ENCODE data around the gene GRXCR2.
"Not testable (repeated sequence)": the region's sequence is repeated elsewhere in the genome, so short reads cannot be mapped to it uniquely, and the experiment has no call there.

Gene GRXCR2

GRCh38 chr5:145872914-145873313 lies at the start of gene GRXCR2:
TSS of gene GRXCR2 (minus strand) at chr5:145873014. CDS start at chr5:145872968, 46 bp downstream.
- DNase-seq (ENCODE audit: low read depth in 1 of 2, low spot score in 1 of 2), result no peak

GRCh38 chr5:145922059-145922458 lies 49.2 kb upstream of the GRXCR2 start:
- no peak for DNase-seq (ENCODE audit: low read depth in 1 of 2, low spot score in 1 of 2)

GRCh38 chr5:145921211-145921610 lies 48.4 kb upstream of the GRXCR2 start:
- DNase-seq (ENCODE audit: low read depth in 1 of 2, low spot score in 1 of 2), result no peak

GRCh38 chr5:145920542-145921210 lies 47.9 kb upstream of the GRXCR2 start:
- DNase-seq (ENCODE audit: low read depth in 1 of 2, low spot score in 1 of 2), result no peak

- DNase-seq (ENCODE audit: low read depth in 1 of 2, low spot score in 1 of 2), result no peak
Measured at GRCh38 chr5:145919413-145919812, 46.6 kb upstream of the GRXCR2 start.

GRCh38 chr5:145918397-145918796 lies 45.6 kb upstream of the GRXCR2 start:
- no peak for DNase-seq (ENCODE audit: low read depth in 1 of 2, low spot score in 1 of 2)

- no peak for DNase-seq (ENCODE audit: low read depth in 1 of 2, low spot score in 1 of 2)
Measured at GRCh38 chr5:145917288-145917687, 44.5 kb upstream of the GRXCR2 start.

- no peak for DNase-seq (ENCODE audit: low read depth in 1 of 2, low spot score in 1 of 2)
Measured at GRCh38 chr5:145915970-145916638, 43.3 kb upstream of the GRXCR2 start.

- DNase-seq (ENCODE audit: low read depth in 1 of 2, low spot score in 1 of 2), result no peak
Measured at GRCh38 chr5:145913701-145914100, 40.9 kb upstream of the GRXCR2 start.

- DNase-seq (ENCODE audit: low read depth in 1 of 2, low spot score in 1 of 2), result no peak
Measured at GRCh38 chr5:145912594-145912993, 39.8 kb upstream of the GRXCR2 start.

- no peak for DNase-seq (ENCODE audit: low read depth in 1 of 2, low spot score in 1 of 2)
Measured at GRCh38 chr5:145912019-145912418, 39.2 kb upstream of the GRXCR2 start.

GRCh38 chr5:145911164-145911563 lies 38.4 kb upstream of the GRXCR2 start:
- DNase-seq (ENCODE audit: low read depth in 1 of 2, low spot score in 1 of 2), result no peak

- DNase-seq (ENCODE audit: low read depth in 1 of 2, low spot score in 1 of 2), result no peak
Measured at GRCh38 chr5:145908206-145908960, 35.6 kb upstream of the GRXCR2 start.

- DNase-seq (ENCODE audit: low read depth in 1 of 2, low spot score in 1 of 2), result no peak
Measured at GRCh38 chr5:145906401-145906800, 33.6 kb upstream of the GRXCR2 start.

GRCh38 chr5:145904743-145905142 lies 31.9 kb upstream of the GRXCR2 start:
- DNase-seq (ENCODE audit: low read depth in 1 of 2, low spot score in 1 of 2), result no peak

- no peak for DNase-seq (ENCODE audit: low read depth in 1 of 2, low spot score in 1 of 2)
Measured at GRCh38 chr5:145903867-145904266, 31.1 kb upstream of the GRXCR2 start.

- no peak for DNase-seq (ENCODE audit: low read depth in 1 of 2, low spot score in 1 of 2)
Measured at GRCh38 chr5:145903113-145903512, 30.3 kb upstream of the GRXCR2 start.

GRCh38 chr5:145902421-145902820 lies 29.6 kb upstream of the GRXCR2 start:
- DNase-seq (ENCODE audit: low read depth in 1 of 2, low spot score in 1 of 2), result no peak

GRCh38 chr5:145898171-145898570 lies 25.4 kb upstream of the GRXCR2 start:
- no peak for DNase-seq (ENCODE audit: low read depth in 1 of 2, low spot score in 1 of 2)

- DNase-seq (ENCODE audit: low read depth in 1 of 2, low spot score in 1 of 2), result not testable (repeated sequence)
Measured at GRCh38 chr5:145891378-145891777, 18.6 kb upstream of the GRXCR2 start.

GRCh38 chr5:145889611-145890010 lies 16.8 kb upstream of the GRXCR2 start:
- no peak for DNase-seq (ENCODE audit: low read depth in 1 of 2, low spot score in 1 of 2)

- no peak for DNase-seq (ENCODE audit: low read depth in 1 of 2, low spot score in 1 of 2)
Measured at GRCh38 chr5:145887976-145888574, 15.3 kb upstream of the GRXCR2 start.
